GM06990 (cell line): Measurements from ENCODE around the gene PARVB.
"Not testable (repeated sequence)": the region's sequence is repeated elsewhere in the genome, so short reads cannot be mapped to it uniquely, and the experiment has no call there.

Experiments
- DNase-seq: peaks from one replicate; pipeline ENCODE4 v3.0.0-alpha.2; 2011; ENCODE audit not compliant: insufficient read length; ENCODE audit errors: extremely low read depth
- H3K27me3 ChIP-seq: replicated peaks from 2 replicates; pipeline ENCODE4 v1.6.0; 2011; ENCODE audit warnings: low read length; ENCODE audit not compliant: control insufficient read depth, insufficient read depth
- H3K36me3 ChIP-seq: 2 replicates; pipeline ENCODE4 v1.5.1; 2011; ENCODE audit warnings: low read length; ENCODE audit not compliant: control insufficient read depth, insufficient read depth
- H3K4me3 ChIP-seq: replicated peaks from 2 replicates; pipeline ENCODE4 v1.5.1; 2011; ENCODE audit warnings: low read depth, mild to moderate bottlenecking, control low read depth, low read length
- CTCF ChIP-seq: IDR thresholded peaks from 2 replicates; pipeline ENCODE4 v1.5.1; 2011; ENCODE audit warnings: low read length, control low read depth, mild to moderate bottlenecking, inconsistent platforms; ENCODE audit not compliant: insufficient read depth, poor library complexity, severe bottlenecking

PARVB gene

DNA sequence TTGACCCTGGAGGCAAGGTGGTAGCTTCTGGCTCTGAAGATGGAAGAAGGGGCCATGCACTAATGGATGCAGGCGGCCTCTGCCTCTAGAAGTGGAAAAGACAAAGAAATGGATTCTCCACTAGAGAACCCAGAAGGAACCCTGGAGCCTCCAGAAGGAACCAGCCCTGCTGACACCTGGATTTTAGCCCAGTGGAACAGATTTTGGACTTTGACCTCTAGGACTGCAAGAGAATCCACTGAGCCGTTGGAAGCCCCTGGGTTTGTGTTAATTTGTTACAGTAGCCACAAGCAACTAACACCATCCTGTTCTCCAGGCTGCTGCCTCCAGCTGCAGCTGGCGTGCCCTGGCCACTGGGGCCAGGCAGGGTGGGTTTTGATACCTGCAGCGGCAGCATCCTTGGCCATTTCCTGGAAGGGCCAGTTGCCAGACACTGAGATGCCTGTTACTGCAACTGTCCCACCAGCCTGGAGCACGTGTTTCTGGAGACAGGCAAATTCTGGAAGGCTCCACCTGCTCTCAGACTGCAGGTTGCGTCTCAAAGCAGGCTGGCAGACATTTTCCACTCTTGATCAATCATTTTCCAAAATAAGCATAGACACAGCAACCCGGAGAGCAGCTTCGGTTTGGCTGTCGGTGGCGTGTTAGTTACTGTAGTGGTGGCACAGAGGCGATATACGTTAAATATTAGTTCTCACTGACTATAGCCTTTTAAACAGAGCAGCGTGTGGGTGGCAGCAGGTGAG lies 79.8 kb downstream of the PARVB start:
- no peaks in the 10 kb centered on the region for H3K27me3 ChIP-seq
- TF ChIP-seq CTCF: no peak
- H3K36me3 ChIP-seq: peaks cover 22% of the 10 kb centered on the region
- H3K4me3 ChIP-seq: no peak overlapping the region
- DNase-seq: no peak

- H3K36me3 ChIP-seq: peaks cover 21% of the 10 kb centered on the region
- H3K27me3 ChIP-seq: no peaks in the 10 kb centered on the region
- TF ChIP-seq CTCF: no peak
- no peak for DNase-seq
- no peak overlapping the region for H3K4me3 ChIP-seq
These were observed 83.2 kb downstream of the PARVB start for GRCh38 chr22:44107340-44107739.

DNA sequence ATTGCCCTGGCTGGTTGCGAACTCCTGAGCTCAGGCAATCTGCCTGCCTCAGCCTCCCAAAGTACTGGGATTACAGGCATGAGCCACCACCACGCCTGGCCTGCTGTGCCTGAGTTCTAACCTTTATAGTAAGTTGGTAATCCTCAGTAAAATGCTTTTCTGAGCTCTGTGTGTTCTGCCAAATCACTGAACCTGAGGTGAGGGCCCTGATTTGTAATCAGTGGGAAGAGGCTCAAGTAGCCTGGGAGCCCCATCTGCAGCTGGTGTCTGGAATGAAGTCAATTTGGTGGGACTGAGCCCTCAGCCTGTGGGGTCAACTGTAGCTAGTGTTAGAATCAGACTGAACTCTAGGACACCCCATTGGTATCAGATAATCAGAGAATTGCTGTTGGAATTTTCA lies 84.0 kb downstream of the PARVB start:
- no peak for TF ChIP-seq CTCF

DNA sequence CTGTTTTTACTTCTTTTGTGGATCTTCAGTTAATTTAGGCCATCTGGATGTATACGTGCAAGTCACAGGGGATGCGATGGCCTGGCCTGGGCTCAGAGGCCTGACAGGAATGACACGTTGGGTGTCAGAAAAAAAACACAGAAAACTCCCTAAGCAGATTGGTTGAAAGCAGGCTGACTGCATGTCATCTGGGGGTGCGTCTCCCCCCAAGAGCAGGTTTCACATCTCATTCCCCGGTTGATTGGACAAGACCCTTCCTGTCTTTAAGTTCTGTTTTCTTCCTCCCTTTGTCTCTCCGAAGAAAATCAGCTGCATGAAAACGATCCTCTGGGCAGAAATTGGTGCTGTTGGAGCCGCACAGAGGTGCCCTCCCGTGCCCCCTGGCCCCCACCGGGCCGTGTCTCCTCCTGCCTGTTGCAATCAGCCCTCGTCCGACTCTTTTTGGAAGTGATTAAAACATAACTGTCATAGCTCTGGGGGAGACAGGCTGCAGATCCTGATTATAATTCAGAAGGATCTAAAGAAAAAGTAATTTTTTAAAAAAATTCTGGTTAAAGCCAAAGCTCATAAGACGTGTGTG lies 84.8 kb downstream of the PARVB start:
- Histone ChIP-seq H3K27me3 (no peaks in the 10 kb centered on the region), H3K36me3 (peaks cover 22% of the 10 kb centered on the region), H3K4me3 (no peak overlapping the region)
- no peak for DNase-seq
- no peak for TF ChIP-seq CTCF

More for the DNA sequence above, 84.0 kb downstream of the PARVB start:
- no peak overlapping the region for H3K4me3 ChIP-seq
- no peaks in the 10 kb centered on the region for H3K27me3 ChIP-seq
- DNase-seq: no peak
- H3K36me3 ChIP-seq: peaks cover 22% of the 10 kb centered on the region

DNA sequence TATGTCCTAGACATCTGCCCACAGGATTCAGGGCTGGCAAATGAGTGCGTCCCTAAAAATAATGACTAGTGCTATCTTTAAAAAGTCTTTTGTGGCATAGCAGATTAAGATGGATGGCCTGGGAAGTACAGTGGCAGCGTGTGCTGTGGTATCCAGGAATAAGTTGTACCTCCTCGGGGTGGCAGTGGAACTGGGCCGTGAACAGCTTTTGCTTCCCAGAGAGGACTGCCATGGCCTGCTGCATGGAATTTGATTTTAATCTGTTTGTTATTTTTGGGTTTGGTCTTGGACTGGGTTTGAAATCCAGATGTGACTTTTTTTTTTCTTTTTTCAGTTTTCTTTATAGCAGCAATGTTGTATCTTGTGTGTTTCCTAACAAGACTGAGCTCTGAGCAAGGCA lies 85.3 kb downstream of the PARVB start:
- H3K36me3 ChIP-seq: peaks cover 17% of the 10 kb centered on the region
- no peak for DNase-seq
- TF ChIP-seq CTCF: no peak
- no peak overlapping the region for H3K4me3 ChIP-seq
- no peaks in the 10 kb centered on the region for H3K27me3 ChIP-seq

DNA sequence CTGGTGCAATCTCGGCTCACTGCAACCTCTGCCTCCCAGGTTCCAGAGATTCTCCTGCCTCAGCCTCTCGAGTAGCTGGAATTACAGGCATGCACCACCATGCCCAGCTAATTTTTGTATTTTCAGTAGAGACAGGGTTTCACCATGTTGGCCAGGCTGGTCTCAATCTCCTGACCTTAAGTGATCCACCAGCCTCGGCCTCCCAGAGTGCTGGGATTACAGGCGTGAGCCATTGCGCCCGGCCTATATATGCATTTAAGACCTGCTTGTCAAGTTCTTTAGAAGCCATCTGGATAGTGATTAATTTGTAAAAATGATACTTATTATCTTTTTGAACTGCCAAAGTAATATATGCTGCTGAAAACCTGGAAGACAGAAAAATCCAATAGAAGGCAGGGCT lies 86.6 kb downstream of the PARVB start:
- DNase-seq, H3K4me3 ChIP-seq, H3K27me3 ChIP-seq: not testable (repeated sequence)
- peaks cover 13% of the 10 kb centered on the region for H3K36me3 ChIP-seq
